Lung (tissue), 12 donors: ENCODE data around the gene EGF. TPM values are rescaled to one million over a fixed set of nuclear protein-coding genes. Genes with fewer than 3 reads are reported as not detected.
"Not testable (repeated sequence)": the region's sequence is repeated elsewhere in the genome, so short reads cannot be mapped to it uniquely, and the experiment has no call there.

ENCODE experiments used
- ATAC-seq: fragments of 200-7000 bp; cut with Tn5 transposase; one replicate; pipeline ENCODE4 v1.9.1; 2020; ENCODE audit warnings: moderate number of reproducible peaks; ENCODE audit not compliant: insufficient read depth, low FRiP score
- DNase-seq, 3 donors: peaks; one replicate each; pipeline ENCODE4 v3.0.0-alpha.2; 2013 to 2017
- H3K27ac ChIP-seq, 2 donors: one replicate each; pipeline ENCODE4 v1.5.1; 2013; ENCODE audit warnings: mild to moderate bottlenecking in 2 of 2, moderate library complexity in 2 of 2, control low read depth in 1 of 2, inconsistent platforms in 1 of 2, low read depth in 1 of 2, low read length in 1 of 2
- H3K27me3 ChIP-seq, 3 donors: one replicate each; pipeline ENCODE4 v1.5.1; 2013; ENCODE audit warnings: low read length in 2 of 3; ENCODE audit not compliant: control insufficient read depth in 3 of 3, insufficient read depth in 3 of 3
- H3K36me3 ChIP-seq, 4 donors: one replicate each; pipeline ENCODE4 v1.5.1; 2013; ENCODE audit warnings: low read length in 4 of 4, mild to moderate bottlenecking in 1 of 4, moderate library complexity in 1 of 4; ENCODE audit not compliant: control insufficient read depth in 4 of 4, insufficient read depth in 4 of 4
- H3K4me1 ChIP-seq, 5 donors: one replicate each; pipeline ENCODE4 v1.5.1; 2013; ENCODE audit warnings: low read length in 5 of 5, mild to moderate bottlenecking in 2 of 5, moderate library complexity in 1 of 5; ENCODE audit not compliant: control insufficient read depth in 5 of 5, insufficient read depth in 5 of 5
- H3K4me3 ChIP-seq: one replicate; pipeline ENCODE4 v1.5.1; 2013; ENCODE audit warnings: mild to moderate bottlenecking, control low read depth, moderate library complexity
- H3K9ac ChIP-seq, 2 donors: one replicate each; pipeline ENCODE4 v1.5.1; 2013; ENCODE audit warnings: low read length in 2 of 2, control low read depth in 1 of 2; ENCODE audit not compliant: insufficient read depth in 1 of 2
- H3K9me3 ChIP-seq, 4 donors: one replicate each; pipeline ENCODE4 v1.5.1; 2013; ENCODE audit warnings: low read length in 3 of 4, mild to moderate bottlenecking in 1 of 4, moderate library complexity in 1 of 4; ENCODE audit not compliant: control insufficient read depth in 4 of 4, insufficient read depth in 3 of 4
- CTCF ChIP-seq: IDR thresholded peaks from 2 replicates; pipeline ENCODE4 v1.5.1; 2012; ENCODE audit warnings: mild to moderate bottlenecking; ENCODE audit errors: control extremely low read depth, extremely low read depth
- WGBS, 2 donors: extraction: QIAGEN DNeasy Blood & Tissue Kit; methylation state at CpG; one replicate each; pipeline ENCODE4 v1.1.7; 2013; 5-methylcytosine and 5-hydroxymethylcytosine counted together
- polyA plus RNA-seq, 2 donors: library from polyadenylated mRNA; stranded (reverse); fragments of 200-250 nt; gene quantifications; one replicate each; pipeline ENCODE4 v1.2.1, GENCODE V29; 2013
- total RNA-seq, 2 donors: library from RNA; depleted of rRNA in 1 of 2; stranded (reverse); fragments of >200 nt in 1 of 2; gene quantifications; one replicate each; pipeline ENCODE4 v1.2.1, GENCODE V29; 2014 to 2021
- donor health status: control.
- donor health status: control.
- donor health status: Bipolar disorder and iron deficiency.
- donor health status: healthy.
- donor health status: DM: yes; HTN: yes; CAD: no.

EGF gene
- total and polyA plus RNA-seq, 4 donors: 0.75 to 2.6 (median 1.5) TPM

GRCh38 chr4:109875106-109875505 lies 37.6 kb upstream of the EGF start:
- Histone ChIP-seq H3K27ac (no peak overlapping the region), H3K36me3 (peaks cover 0 to 2% (median 0%) of the 10 kb centered on the region in 4 donors), H3K4me1 (no peaks in the 10 kb centered on the region), H3K4me3 (no peak overlapping the region), H3K9ac (no peak overlapping the region), H3K9me3 (peaks cover 0 to 6% (median 0%) of the 10 kb centered on the region in 4 donors), H3K27me3 (no peaks in the 10 kb centered on the region)
- WGBS, 2 donors: 93 to 97% methylated on average over 1 of the region's 1 CpG
- DNase-seq (no peak), ATAC-seq (no peak)
- TF ChIP-seq CTCF: no peak

GRCh38 chr4:109875553-109875952 lies 37.1 kb upstream of the EGF start:
- not testable (repeated sequence) for H3K27me3 ChIP-seq, H3K4me1 ChIP-seq, ATAC-seq, H3K9ac ChIP-seq, DNase-seq, H3K9me3 ChIP-seq, H3K36me3 ChIP-seq, H3K4me3 ChIP-seq, H3K27ac ChIP-seq
- 79 to 82% methylated on average over 2 of the region's 2 CpGs for WGBS, 2 donors

- ATAC-seq: no peak
- no peaks in the 10 kb centered on the region for H3K36me3 ChIP-seq
- no peak overlapping the region for H3K27ac ChIP-seq
- DNase-seq: no peak
- H3K27me3 ChIP-seq: no peaks in the 10 kb centered on the region
- 95 to 99% methylated on average over 2 of the region's 2 CpGs for WGBS, 2 donors
- no peak for TF ChIP-seq CTCF
- H3K4me3 ChIP-seq: no peak overlapping the region
- H3K9ac ChIP-seq: no peak overlapping the region
- peaks cover 0 to 10% (median 0%) of the 10 kb centered on the region in 4 donors for H3K9me3 ChIP-seq
- no peaks in the 10 kb centered on the region for H3K4me1 ChIP-seq
These were observed 35.9 kb upstream of the EGF start for GRCh38 chr4:109876634-109877265.

- H3K27ac ChIP-seq: no peak overlapping the region
- H3K36me3 ChIP-seq: no peaks in the 10 kb centered on the region
- no peak overlapping the region for H3K4me3 ChIP-seq
- peaks cover 0 to 10% (median 0%) of the 10 kb centered on the region in 4 donors for H3K9me3 ChIP-seq
- ATAC-seq (no peak), DNase-seq (no peak)
- WGBS, 2 donors: 77 to 86% methylated on average over 3 of the region's 3 CpGs
- no peak for TF ChIP-seq CTCF
- H3K4me1 ChIP-seq: no peaks in the 10 kb centered on the region
- H3K9ac ChIP-seq: no peak overlapping the region
- H3K27me3 ChIP-seq: no peaks in the 10 kb centered on the region
These were observed 35.3 kb upstream of the EGF start for GRCh38 chr4:109877400-109877799.
